ENCODE data around the gene HS3ST4.

The HS3ST4 gene

GRCh38 chr16:26139091-26139490, 447.3 kb downstream of the HS3ST4 start:
- H3K4me1 ChIP-seq: no peaks in the 10 kb centered on the region
- H3K9ac ChIP-seq: no peak overlapping the region
- TF ChIP-seq CTCF (IDR thresholded peaks at IDR 0.05): no peak
- H3K27ac ChIP-seq: no peak overlapping the region
- no peak overlapping the region for H2AFZ ChIP-seq
- H3K4me2 ChIP-seq (ENCODE audit: low read length): no peak overlapping the region
- H3K4me3 ChIP-seq (ENCODE audit: low read depth, low read length): no peak overlapping the region
- H3K79me2 ChIP-seq: no peaks in the 10 kb centered on the region
- H3K27me3 ChIP-seq (ENCODE audit: control insufficient read depth, insufficient read depth, low read length): no peaks in the 10 kb centered on the region
- no peaks in the 10 kb centered on the region for H3K36me3 ChIP-seq (ENCODE audit: control insufficient read depth, insufficient read depth, low read length)
- H3K9me3 ChIP-seq (ENCODE audit: control insufficient read depth, low read length): no peaks in the 10 kb centered on the region

- no peak overlapping the region for H3K27ac ChIP-seq
Observed at GRCh38 chr16:26139884-26140283, 448.1 kb downstream of the HS3ST4 start.

GRCh38 chr16:26149364-26150190, 457.8 kb downstream of the HS3ST4 start:
- Histone ChIP-seq H3K27me3 (ENCODE audit: control insufficient read depth, insufficient read depth, low read length) (no peaks in the 10 kb centered on the region), H3K27ac (no peak overlapping the region), H3K4me2 (ENCODE audit: low read length) (no peak overlapping the region), H2AFZ (no peak overlapping the region), H3K79me2 (no peaks in the 10 kb centered on the region), H3K4me3 (ENCODE audit: low read depth, low read length) (no peak overlapping the region), H3K4me1 (no peaks in the 10 kb centered on the region), H3K9me3 (ENCODE audit: control insufficient read depth, low read length) (peaks cover 5% of the 10 kb centered on the region), H3K36me3 (ENCODE audit: control insufficient read depth, insufficient read depth, low read length) (no peaks in the 10 kb centered on the region), H3K9ac (no peak overlapping the region)
- no peak for TF ChIP-seq CTCF (IDR thresholded peaks at IDR 0.05)

More at GRCh38 chr16:26139884-26140283, 448.1 kb downstream of the HS3ST4 start:
- H3K9me3 ChIP-seq (ENCODE audit: control insufficient read depth, low read length): no peaks in the 10 kb centered on the region
- no peak overlapping the region for H3K4me3 ChIP-seq (ENCODE audit: low read depth, low read length)
- no peaks in the 10 kb centered on the region for H3K79me2 ChIP-seq
- no peaks in the 10 kb centered on the region for H3K4me1 ChIP-seq
- no peak overlapping the region for H2AFZ ChIP-seq
- no peaks in the 10 kb centered on the region for H3K36me3 ChIP-seq (ENCODE audit: control insufficient read depth, insufficient read depth, low read length)
- H3K9ac ChIP-seq: no peak overlapping the region
- no peak for TF ChIP-seq CTCF (IDR thresholded peaks at IDR 0.05)
- H3K4me2 ChIP-seq (ENCODE audit: low read length): no peak overlapping the region
- H3K27me3 ChIP-seq (ENCODE audit: control insufficient read depth, insufficient read depth, low read length): no peaks in the 10 kb centered on the region

- TF ChIP-seq CTCF (IDR thresholded peaks at IDR 0.05): no peak
- Histone ChIP-seq H3K4me2 (ENCODE audit: low read length) (no peak overlapping the region), H3K9me3 (ENCODE audit: control insufficient read depth, low read length) (no peaks in the 10 kb centered on the region), H3K27me3 (ENCODE audit: control insufficient read depth, insufficient read depth, low read length) (no peaks in the 10 kb centered on the region), H3K9ac (no peak overlapping the region), H3K4me1 (no peaks in the 10 kb centered on the region), H3K4me3 (ENCODE audit: low read depth, low read length) (no peak overlapping the region), H3K27ac (no peak overlapping the region), H3K79me2 (no peaks in the 10 kb centered on the region), H3K36me3 (ENCODE audit: control insufficient read depth, insufficient read depth, low read length) (no peaks in the 10 kb centered on the region), H2AFZ (no peak overlapping the region)
Observed at GRCh38 chr16:26155221-26155620, 463.5 kb downstream of the HS3ST4 start.

GRCh38 chr16:26157319-26157718, 465.6 kb downstream of the HS3ST4 start:
- Histone ChIP-seq H2AFZ (no peak overlapping the region), H3K4me2 (ENCODE audit: low read length) (no peak overlapping the region), H3K36me3 (ENCODE audit: control insufficient read depth, insufficient read depth, low read length) (no peaks in the 10 kb centered on the region), H3K27ac (no peak overlapping the region), H3K4me3 (ENCODE audit: low read depth, low read length) (no peak overlapping the region), H3K79me2 (no peaks in the 10 kb centered on the region), H3K27me3 (ENCODE audit: control insufficient read depth, insufficient read depth, low read length) (no peaks in the 10 kb centered on the region), H3K9me3 (ENCODE audit: control insufficient read depth, low read length) (no peaks in the 10 kb centered on the region), H3K9ac (no peak overlapping the region), H3K4me1 (no peaks in the 10 kb centered on the region)
- no peak for TF ChIP-seq CTCF (IDR thresholded peaks at IDR 0.05)
